ENCODE measurements around the gene VPS50. TPM values are rescaled to one million over a fixed set of nuclear protein-coding genes. Genes with fewer than 3 reads are reported as not detected.

The VPS50 gene
- total and polyA plus RNA-seq, 2 donors (not counting 3 experiments of a cell fraction or from before 2014, with no cell fraction given): 6.6 to 25.6 TPM

- TF ChIP-seq FOS (IDR thresholded peaks at IDR 0.05; ENCODE audit: borderline replicate concordance, insufficient read depth, low read length) (peak; percentile 77), JUN (IDR thresholded peaks at IDR 0.05; ENCODE audit: borderline replicate concordance, insufficient read depth, insufficient read length, low read depth) (no peak)
- no peaks in the 10 kb centered on the region for H3K36me3 ChIP-seq (ENCODE audit: control insufficient read depth in 2 of 2, extremely low read depth in 1 of 2, insufficient read depth in 2 of 2, low read length in 2 of 2)
- peaks cover 4 to 26% of the 10 kb centered on the region in 2 experiments for H3K27me3 ChIP-seq (ENCODE audit: control insufficient read depth in 2 of 2, insufficient read depth in 2 of 2, low read length in 2 of 2)
- no peaks in the 10 kb centered on the region for H3K9me1 ChIP-seq (replicated peaks; ENCODE audit: control insufficient read depth, extremely low read depth, insufficient read depth, low read length)
- no peaks in the 10 kb centered on the region for H4K20me1 ChIP-seq (replicated peaks; ENCODE audit: control insufficient read depth, extremely low read depth, insufficient read depth, low read length)
- ChIA-PET POLR2A (no interaction called here), CTCF (interaction anchor here (1.0 to 1.2 kb wide), 3 partner anchors 10 to 42 kb away, joined by 3 to 4 read pairs (median 3); no protein-coding TSS in a partner anchor)
- BruUV-seq (replicated peaks): no TSS peak
- no peaks in the 10 kb centered on the region for H3K4me1 ChIP-seq (ENCODE audit: control insufficient read depth, extremely low read depth, insufficient read depth, low read length)
- H3K9me3 ChIP-seq (replicated peaks; ENCODE audit: control insufficient read depth, insufficient read depth, low read length): no peaks in the 10 kb centered on the region
- no peaks in the 10 kb centered on the region for H3K79me2 ChIP-seq (ENCODE audit: control insufficient read depth, insufficient read depth, low read length)
- H3K9ac ChIP-seq (replicated peaks; ENCODE audit: extremely low read depth, insufficient read depth, low read length): no peak overlapping the region
- H2AFZ ChIP-seq (ENCODE audit: low read depth, low read length): no peak overlapping the region
- intact Hi-C loops (cut with micrococcal nuclease) (no loop called here), dilution Hi-C loops (cut with MboI; ENCODE audit: extremely low pct_ligation_motif_present, low sequenced_read_pairs) (no loop called here)
- no peak overlapping the region for H3K4me2 ChIP-seq (ENCODE audit: insufficient read depth, low read length)
- FAIRE-seq: no peak
- H3K27ac ChIP-seq (ENCODE audit: insufficient read depth, low read depth, low read length): no peak overlapping the region
- no peak overlapping the region for H3K4me3 ChIP-seq (replicated peaks in 1 of 3; ENCODE audit: insufficient read depth in 1 of 3, low read depth in 1 of 3, low read length in 3 of 3)
- peak; percentile 15 for DNase-seq (ENCODE audit: low read depth, low spot score)
These were observed 46.7 kb upstream of the VPS50 start for GRCh38 chr7:93185303-93186027.

- dilution Hi-C loops (cut with MboI; ENCODE audit: extremely low pct_ligation_motif_present, low sequenced_read_pairs) (no loop called here), intact Hi-C loops (cut with micrococcal nuclease) (no loop called here)
- H2AFZ ChIP-seq (ENCODE audit: low read depth, low read length): no peak overlapping the region
- H3K4me2 ChIP-seq (ENCODE audit: insufficient read depth, low read length): no peak overlapping the region
- no peaks in the 10 kb centered on the region for H3K4me1 ChIP-seq (ENCODE audit: control insufficient read depth, extremely low read depth, insufficient read depth, low read length)
- H3K9me1 ChIP-seq (replicated peaks; ENCODE audit: control insufficient read depth, extremely low read depth, insufficient read depth, low read length): no peaks in the 10 kb centered on the region
- ChIA-PET POLR2A (no interaction called here), CTCF (interaction anchor here (1.0 kb wide), 1 partner anchor 38 kb away, joined by 4 read pairs; no protein-coding TSS in a partner anchor)
- DNase-seq (ENCODE audit: low read depth, low spot score) (no peak), FAIRE-seq (no peak)
- no peak for TF ChIP-seq CTCF (IDR thresholded peaks at IDR 0.05; ENCODE audit: extremely low read depth in 1 of 2, insufficient read depth in 1 of 2, low read depth in 1 of 2, low read length in 2 of 2)
- no peak for TF ChIP-seq FOS (IDR thresholded peaks at IDR 0.05; ENCODE audit: borderline replicate concordance, insufficient read depth, low read length)
- no peak for TF ChIP-seq POLR2A (IDR thresholded peaks at IDR 0.05; ENCODE audit: low read depth, low read length)
- no peak for TF ChIP-seq GATA2 (IDR thresholded peaks at IDR 0.05; ENCODE audit: insufficient read depth, insufficient read length, low read depth, low read length)
- no peak for TF ChIP-seq MAX (IDR thresholded peaks at IDR 0.05; ENCODE audit: insufficient read depth, insufficient read length)
- no peak for TF ChIP-seq MYC (IDR thresholded peaks at IDR 0.05; ENCODE audit: low read depth, low read length)
- TF ChIP-seq EZH2 (IDR thresholded peaks at IDR 0.05; ENCODE audit: borderline replicate concordance, low read depth, low read length, severe bottlenecking): no peak
- TF ChIP-seq JUN (IDR thresholded peaks at IDR 0.05; ENCODE audit: borderline replicate concordance, insufficient read depth, insufficient read length, low read depth): no peak
- no peak for TF ChIP-seq POLR2AphosphoS5 (IDR thresholded peaks at IDR 0.05; ENCODE audit: insufficient read depth, low read depth, low read length)
- no peak overlapping the region for H3K9ac ChIP-seq (replicated peaks; ENCODE audit: extremely low read depth, insufficient read depth, low read length)
- no peaks in the 10 kb centered on the region for H3K9me3 ChIP-seq (replicated peaks; ENCODE audit: control insufficient read depth, insufficient read depth, low read length)
- H3K27me3 ChIP-seq (ENCODE audit: control insufficient read depth in 2 of 2, insufficient read depth in 2 of 2, low read length in 2 of 2): peaks cover 6 to 46% of the 10 kb centered on the region in 2 experiments
- BruUV-seq (replicated peaks): no TSS peak
- H3K4me3 ChIP-seq (replicated peaks in 1 of 3; ENCODE audit: insufficient read depth in 1 of 3, low read depth in 1 of 3, low read length in 3 of 3): no peak overlapping the region
- no peaks in the 10 kb centered on the region for H3K36me3 ChIP-seq (ENCODE audit: control insufficient read depth in 2 of 2, extremely low read depth in 1 of 2, insufficient read depth in 2 of 2, low read length in 2 of 2)
- H3K79me2 ChIP-seq (ENCODE audit: control insufficient read depth, insufficient read depth, low read length): no peaks in the 10 kb centered on the region
- no peaks in the 10 kb centered on the region for H4K20me1 ChIP-seq (replicated peaks; ENCODE audit: control insufficient read depth, extremely low read depth, insufficient read depth, low read length)
- no peak overlapping the region for H3K27ac ChIP-seq (ENCODE audit: insufficient read depth, low read depth, low read length)
These were observed 43.1 kb upstream of the VPS50 start for GRCh38 chr7:93188870-93189634.
